WTC11 (cell line): Measurements from ENCODE around the gene STBD1. TPM values are rescaled to one million over a fixed set of nuclear protein-coding genes. Genes with fewer than 3 reads are reported as not detected.

Source experiments
- ATAC-seq: fragments of 200-7000 bp; cut with Tn5 transposase; 2 replicates; pipeline ENCODE4 v1.10.0; 2021; ENCODE audit warnings: mild to moderate bottlenecking, moderate library complexity
- CTCF ChIA-PET: fragments of 300-600 bp; sonication (Branson Sonifier 250); formaldehyde crosslinking; loops from one replicate; lab custom pipeline; 2021; ENCODE audit warnings: antibody characterized with exemption; lab: Charles Lee
- POLR2A ChIA-PET: fragments of 350-600 bp; sonication (Branson Sonifier 250); formaldehyde crosslinking; loops from one replicate; lab custom pipeline; 2021; ENCODE audit warnings: antibody characterized with exemption; lab: Charles Lee
- DNase-seq: peaks from one replicate; pipeline ENCODE4 v3.0.0; 2021; ENCODE audit warnings: low spot score
- H3K27ac Mint-ChIP-seq: 2 replicates; pipeline ENCODE4 v1.8.0; 2021; ENCODE audit warnings: mixed read lengths
- H3K27me3 Mint-ChIP-seq: 2 replicates; pipeline ENCODE4 v1.8.0; 2021; ENCODE audit warnings: low read depth, mild to moderate bottlenecking, moderate library complexity, mixed read lengths
- H3K36me3 Mint-ChIP-seq: 2 replicates; pipeline ENCODE4 v1.8.0; 2021; ENCODE audit warnings: mixed read lengths
- H3K4me1 Mint-ChIP-seq: 2 replicates; pipeline ENCODE4 v1.8.0; 2022; ENCODE audit warnings: mixed read lengths
- H3K4me3 Mint-ChIP-seq: 2 replicates; pipeline ENCODE4 v1.8.0; 2021; ENCODE audit warnings: mild to moderate bottlenecking, moderate library complexity, mixed read lengths
- H3K9me3 Mint-ChIP-seq: 2 replicates; pipeline ENCODE4 v1.8.0; 2021; ENCODE audit warnings: mixed read lengths
- ATF1 ChIP-seq: sonication (generic); formaldehyde crosslinking; IDR thresholded peaks from 2 replicates; pipeline ENCODE4 v1.8.1; 2023; ENCODE audit warnings: mild to moderate bottlenecking, moderate library complexity, missing genetic modification reagents
- CBFB ChIP-seq: sonication (generic); formaldehyde crosslinking; IDR thresholded peaks from 2 replicates; pipeline ENCODE4 v1.8.1; 2022; ENCODE audit warnings: mild to moderate bottlenecking, low read depth, missing genetic modification reagents
- FOXK1 ChIP-seq: sonication (generic); formaldehyde crosslinking; IDR thresholded peaks from 2 replicates; pipeline ENCODE4 v1.8.0; 2022; ENCODE audit warnings: mild to moderate bottlenecking, moderate library complexity, missing genetic modification reagents
- GRHL2 ChIP-seq: fragments of 250-450 bp; sonication (Bioruptor Pico); IDR thresholded peaks from 2 replicates; pipeline ENCODE4 v1.8.0; 2022; ENCODE audit warnings: mild to moderate bottlenecking, moderate library complexity; ENCODE audit not compliant: insufficient replicate concordance, severe bottlenecking
- JAZF1 ChIP-seq: fragments of 250-450 bp; sonication (Bioruptor Pico); IDR thresholded peaks from 2 replicates; pipeline ENCODE4 v1.9.0; 2021; ENCODE audit warnings: moderate library complexity, mild to moderate bottlenecking, inconsistent platforms
- KAT7 ChIP-seq: sonication (generic); formaldehyde crosslinking; IDR thresholded peaks from 2 replicates; pipeline ENCODE4 v1.8.1; 2023; ENCODE audit warnings: missing genetic modification reagents, mild to moderate bottlenecking, borderline replicate concordance
- MYBL2 ChIP-seq: sonication (generic); formaldehyde crosslinking; IDR thresholded peaks from 2 replicates; pipeline ENCODE4 v1.8.1; 2023; ENCODE audit warnings: mild to moderate bottlenecking, moderate library complexity, missing genetic modification reagents
- NR1H2 ChIP-seq: sonication (generic); formaldehyde crosslinking; IDR thresholded peaks from 2 replicates; pipeline ENCODE4 v1.9.0; 2021; ENCODE audit warnings: mild to moderate bottlenecking, moderate library complexity, missing genetic modification reagents
- NR2C2 ChIP-seq: sonication (generic); formaldehyde crosslinking; IDR thresholded peaks from 2 replicates; pipeline ENCODE4 v1.8.0; 2022; ENCODE audit warnings: mild to moderate bottlenecking, missing genetic modification reagents
- OVOL2 ChIP-seq: fragments of 250-450 bp; sonication (Bioruptor Pico); IDR thresholded peaks from 2 replicates; pipeline ENCODE4 v1.9.0; 2021; ENCODE audit warnings: mild to moderate bottlenecking, borderline replicate concordance
- SMAD3 ChIP-seq: sonication (generic); formaldehyde crosslinking; IDR thresholded peaks from 2 replicates; pipeline ENCODE4 v1.8.0; 2022; ENCODE audit warnings: missing genetic modification reagents, mild to moderate bottlenecking, borderline replicate concordance
- TEAD1 ChIP-seq: sonication (generic); formaldehyde crosslinking; IDR thresholded peaks from 2 replicates; pipeline ENCODE4 v1.8.0; 2022; ENCODE audit warnings: mild to moderate bottlenecking, missing genetic modification reagents
- TP53 ChIP-seq: sonication (generic); formaldehyde crosslinking; IDR thresholded peaks from 2 replicates; pipeline ENCODE4 v1.8.1; 2023; ENCODE audit warnings: mild to moderate bottlenecking, missing genetic modification reagents
- ZBTB21 ChIP-seq: sonication (generic); formaldehyde crosslinking; IDR thresholded peaks from 2 replicates; pipeline ENCODE4 v1.8.1; 2023; ENCODE audit warnings: mild to moderate bottlenecking, missing genetic modification reagents, borderline replicate concordance
- ZNF317 ChIP-seq: sonication (generic); formaldehyde crosslinking; IDR thresholded peaks from 2 replicates; pipeline ENCODE4 v1.8.1; 2023; ENCODE audit warnings: low read depth, mild to moderate bottlenecking, moderate library complexity, missing genetic modification reagents, borderline replicate concordance
- total RNA-seq: library from RNA; stranded (reverse); gene quantifications from 3 replicates; pipeline ENCODE4 v1.2.3, GENCODE V29; 2021
- TF ChIP-seq, protein P1 (sequence below): fragments of 250-450 bp; sonication (Bioruptor Pico); conservative IDR thresholded peaks from 2 replicates; pipeline ENCODE4 v1.9.0; 2021; ENCODE audit warnings: mild to moderate bottlenecking
- TF ChIP-seq, protein P2 (sequence below): fragments of 250-450 bp; sonication (Bioruptor Pico); IDR thresholded peaks from 2 replicates; pipeline ENCODE4 v1.9.0; 2021; ENCODE audit warnings: moderate library complexity, mild to moderate bottlenecking, inconsistent platforms, borderline replicate concordance
- TF ChIP-seq, protein P3 (sequence below): sonication (generic); formaldehyde crosslinking; IDR thresholded peaks from 2 replicates; pipeline ENCODE4 v1.8.1; 2023; ENCODE audit warnings: mild to moderate bottlenecking, missing genetic modification reagents, borderline replicate concordance
- TF ChIP-seq, protein P4 (sequence below): fragments of 250-450 bp; sonication (Bioruptor Pico); IDR thresholded peaks from 2 replicates; pipeline ENCODE4 v1.9.0; 2021; ENCODE audit warnings: mild to moderate bottlenecking
- TF ChIP-seq, protein P5 (sequence below): sonication (generic); formaldehyde crosslinking; IDR thresholded peaks from 2 replicates; pipeline ENCODE4 v1.8.0; 2022; ENCODE audit warnings: mild to moderate bottlenecking, missing genetic modification reagents

The STBD1 gene
- total RNA-seq, 1 experiment from 2014 or later = 1.4 TPM

- Mint-ChIP-seq H3K36me3 (peaks cover 7% of the 10 kb centered on the region; the same call in 1 of the 2 replicates), H3K9me3 (no peaks in the 10 kb centered on the region), H3K27ac (no peak overlapping the region), H3K4me3 (no peak overlapping the region), H3K27me3 (peaks cover 15% of the 10 kb centered on the region), H3K4me1 (peaks cover 6% of the 10 kb centered on the region)
- no peak for DNase-seq
- ChIA-PET POLR2A (no interaction called here), CTCF (no interaction called here)
- no peak for TF ChIP-seq NR2C2 (CRISPR knock-in tag)
- no peak for TF ChIP-seq SMAD3 (CRISPR knock-in tag)
- no peak for TF ChIP-seq CBFB (CRISPR knock-in tag)
- no peak for TF ChIP-seq FOXK1 (CRISPR knock-in tag)
- no peak for ATAC-seq
Measured at GRCh38 chr4:76310683-76311082, 4.2 kb downstream of the STBD1 start.

DNA sequence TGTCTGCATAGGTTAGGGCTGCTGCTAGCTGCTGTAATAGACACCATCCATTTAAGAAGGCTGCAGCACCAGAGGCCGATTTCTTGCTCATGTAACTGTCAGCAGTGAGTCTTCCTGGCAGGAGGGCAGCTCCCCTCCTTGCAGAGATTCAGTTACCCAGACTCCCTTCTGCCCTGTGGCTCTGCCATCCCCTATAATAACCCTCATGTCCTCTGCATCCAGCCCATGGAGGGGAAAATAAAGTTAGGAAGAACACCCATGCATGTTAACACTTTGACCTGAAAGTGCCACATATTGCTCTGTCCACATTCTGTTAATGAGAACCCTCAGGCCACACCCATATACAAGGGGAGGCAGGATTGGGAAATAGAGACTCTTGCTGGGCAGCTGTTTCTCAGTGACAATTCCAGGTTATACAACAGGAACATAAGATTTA is 5.4 kb downstream of the STBD1 start:
- Mint-ChIP-seq H3K9me3 (peaks cover 11% of the 10 kb centered on the region), H3K27ac (no peak overlapping the region), H3K36me3 (peaks cover 10% of the 10 kb centered on the region; the same call in 1 of the 2 replicates), H3K27me3 (peaks cover 12% of the 10 kb centered on the region), H3K4me3 (no peak overlapping the region), H3K4me1 (peaks cover 6% of the 10 kb centered on the region)
- ChIA-PET POLR2A (no interaction called here), CTCF (interaction anchor here (0.6 kb wide), 2 partner anchors 66 to 446 kb away, joined by 3 to 4 read pairs; no protein-coding TSS in a partner anchor)
- ATAC-seq (peak; percentile 14; the same call in 1 of the 2 replicates), DNase-seq (no peak)
- TF ChIP-seq ZNF317 (CRISPR knock-in tag) (no peak), JAZF1 (CRISPR knock-in tag) (no peak), TEAD1 (CRISPR knock-in tag) (no peak), TP53 (CRISPR knock-in tag) (no peak), ATF1 (CRISPR knock-in tag) (no peak), ZBTB21 (CRISPR knock-in tag) (no peak), GRHL2 (no peak), MYBL2 (no peak), OVOL2 (CRISPR knock-in tag) (no peak), NR1H2 (no peak), KAT7 (CRISPR knock-in tag) (no peak)
- TF ChIP-seq, protein P1, sequence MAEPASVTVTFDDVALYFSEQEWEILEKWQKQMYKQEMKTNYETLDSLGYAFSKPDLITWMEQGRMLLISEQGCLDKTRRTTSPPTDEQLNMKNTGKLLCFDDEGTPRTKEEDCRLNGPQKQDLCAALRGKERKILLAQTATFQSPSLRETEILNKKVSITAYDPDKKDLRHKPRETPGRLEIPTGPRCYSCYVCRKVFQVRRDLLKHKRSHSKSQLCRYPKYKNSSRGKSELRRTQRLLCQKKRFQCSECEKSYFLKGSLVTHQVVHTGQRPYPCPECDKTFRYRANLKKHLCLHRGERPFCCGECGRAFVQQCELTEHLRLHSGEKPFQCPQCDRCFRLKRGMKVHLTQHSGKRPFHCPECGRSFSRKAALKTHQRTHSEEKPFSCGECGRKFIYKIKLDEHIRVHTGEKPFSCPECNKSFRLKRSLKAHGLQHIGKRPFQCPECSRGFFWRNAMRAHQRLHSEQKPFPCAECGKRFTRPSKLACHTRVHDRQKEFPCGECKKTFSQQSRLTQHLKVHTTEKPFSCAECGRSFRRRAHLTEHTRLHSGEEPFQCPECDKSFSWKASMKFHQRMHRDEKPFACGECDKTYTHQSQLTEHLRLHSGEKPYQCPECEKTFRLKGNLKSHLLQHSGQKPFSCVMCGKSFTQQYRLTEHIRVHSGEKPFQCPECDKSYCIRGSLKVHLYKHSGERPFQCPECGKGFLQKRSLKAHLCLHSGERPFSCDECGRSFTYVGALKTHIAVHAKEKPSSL (CRISPR knock-in tag) = no peak
- TF ChIP-seq, protein P2, sequence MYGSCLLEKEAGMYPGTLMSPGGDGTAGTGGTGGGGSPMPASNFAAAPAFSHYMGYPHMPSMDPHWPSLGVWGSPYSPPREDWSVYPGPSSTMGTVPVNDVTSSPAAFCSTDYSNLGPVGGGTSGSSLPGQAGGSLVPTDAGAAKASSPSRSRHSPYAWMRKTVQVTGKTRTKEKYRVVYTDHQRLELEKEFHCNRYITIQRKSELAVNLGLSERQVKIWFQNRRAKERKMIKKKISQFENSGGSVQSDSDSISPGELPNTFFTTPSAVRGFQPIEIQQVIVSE = no peak
- TF ChIP-seq, protein P3, sequence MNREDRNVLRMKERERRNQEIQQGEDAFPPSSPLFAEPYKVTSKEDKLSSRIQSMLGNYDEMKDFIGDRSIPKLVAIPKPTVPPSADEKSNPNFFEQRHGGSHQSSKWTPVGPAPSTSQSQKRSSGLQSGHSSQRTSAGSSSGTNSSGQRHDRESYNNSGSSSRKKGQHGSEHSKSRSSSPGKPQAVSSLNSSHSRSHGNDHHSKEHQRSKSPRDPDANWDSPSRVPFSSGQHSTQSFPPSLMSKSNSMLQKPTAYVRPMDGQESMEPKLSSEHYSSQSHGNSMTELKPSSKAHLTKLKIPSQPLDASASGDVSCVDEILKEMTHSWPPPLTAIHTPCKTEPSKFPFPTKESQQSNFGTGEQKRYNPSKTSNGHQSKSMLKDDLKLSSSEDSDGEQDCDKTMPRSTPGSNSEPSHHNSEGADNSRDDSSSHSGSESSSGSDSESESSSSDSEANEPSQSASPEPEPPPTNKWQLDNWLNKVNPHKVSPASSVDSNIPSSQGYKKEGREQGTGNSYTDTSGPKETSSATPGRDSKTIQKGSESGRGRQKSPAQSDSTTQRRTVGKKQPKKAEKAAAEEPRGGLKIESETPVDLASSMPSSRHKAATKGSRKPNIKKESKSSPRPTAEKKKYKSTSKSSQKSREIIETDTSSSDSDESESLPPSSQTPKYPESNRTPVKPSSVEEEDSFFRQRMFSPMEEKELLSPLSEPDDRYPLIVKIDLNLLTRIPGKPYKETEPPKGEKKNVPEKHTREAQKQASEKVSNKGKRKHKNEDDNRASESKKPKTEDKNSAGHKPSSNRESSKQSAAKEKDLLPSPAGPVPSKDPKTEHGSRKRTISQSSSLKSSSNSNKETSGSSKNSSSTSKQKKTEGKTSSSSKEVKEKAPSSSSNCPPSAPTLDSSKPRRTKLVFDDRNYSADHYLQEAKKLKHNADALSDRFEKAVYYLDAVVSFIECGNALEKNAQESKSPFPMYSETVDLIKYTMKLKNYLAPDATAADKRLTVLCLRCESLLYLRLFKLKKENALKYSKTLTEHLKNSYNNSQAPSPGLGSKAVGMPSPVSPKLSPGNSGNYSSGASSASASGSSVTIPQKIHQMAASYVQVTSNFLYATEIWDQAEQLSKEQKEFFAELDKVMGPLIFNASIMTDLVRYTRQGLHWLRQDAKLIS (CRISPR knock-in tag) = no peak
- TF ChIP-seq, protein P4, sequence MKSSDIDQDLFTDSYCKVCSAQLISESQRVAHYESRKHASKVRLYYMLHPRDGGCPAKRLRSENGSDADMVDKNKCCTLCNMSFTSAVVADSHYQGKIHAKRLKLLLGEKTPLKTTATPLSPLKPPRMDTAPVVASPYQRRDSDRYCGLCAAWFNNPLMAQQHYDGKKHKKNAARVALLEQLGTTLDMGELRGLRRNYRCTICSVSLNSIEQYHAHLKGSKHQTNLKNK (CRISPR knock-in tag) = no peak
- TF ChIP-seq, protein P5, sequence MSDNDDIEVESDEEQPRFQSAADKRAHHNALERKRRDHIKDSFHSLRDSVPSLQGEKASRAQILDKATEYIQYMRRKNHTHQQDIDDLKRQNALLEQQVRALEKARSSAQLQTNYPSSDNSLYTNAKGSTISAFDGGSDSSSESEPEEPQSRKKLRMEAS = no peak
